NK-92 treated with Interleukin-12 subunit alpha and Interleukin-12 subunit beta, amount 100 ng/mL, for 24 hours (cell line): ENCODE measurements around the gene BRS3.

Experiments
- DNase-seq: peaks from one replicate; lab custom pipeline; 2025; lab: John Stamatoyannopoulos, UW

Gene BRS3

GRCh38 chrX:136495043-136495442, 7.3 kb downstream of the BRS3 start:
- no peak for DNase-seq

DNA sequence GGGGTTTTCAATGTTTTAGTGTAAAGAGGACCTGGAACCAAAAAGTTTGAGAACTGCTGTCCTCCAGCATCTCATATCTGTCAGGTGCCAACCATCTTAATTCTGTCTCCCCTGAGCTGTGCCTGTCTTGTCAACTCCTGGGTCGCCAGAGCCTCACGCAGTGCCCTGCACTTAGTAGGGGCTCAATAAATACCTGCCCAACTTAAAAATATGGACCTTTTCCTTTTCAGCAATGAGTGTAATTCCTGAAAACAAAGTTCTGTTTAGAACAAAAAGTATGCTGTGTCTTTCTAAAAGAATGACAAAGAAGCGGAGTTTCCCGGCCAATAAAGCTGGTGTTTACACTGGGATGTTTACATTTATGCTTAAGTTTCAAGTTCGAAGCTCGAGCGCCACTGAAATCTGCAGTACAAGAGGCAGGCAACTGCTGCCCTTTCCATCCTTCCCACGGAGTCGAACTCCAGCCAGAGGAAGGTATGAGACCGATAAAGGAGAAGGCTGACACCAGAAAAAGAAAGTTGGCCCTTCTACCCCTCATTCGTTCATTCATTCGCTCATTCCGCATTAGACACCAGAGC, 8.5 kb downstream of the BRS3 start:
- DNase-seq: no peak

GRCh38 chrX:136496764-136497555, 9.2 kb downstream of the BRS3 start:
- peak; percentile 86 for DNase-seq

DNA sequence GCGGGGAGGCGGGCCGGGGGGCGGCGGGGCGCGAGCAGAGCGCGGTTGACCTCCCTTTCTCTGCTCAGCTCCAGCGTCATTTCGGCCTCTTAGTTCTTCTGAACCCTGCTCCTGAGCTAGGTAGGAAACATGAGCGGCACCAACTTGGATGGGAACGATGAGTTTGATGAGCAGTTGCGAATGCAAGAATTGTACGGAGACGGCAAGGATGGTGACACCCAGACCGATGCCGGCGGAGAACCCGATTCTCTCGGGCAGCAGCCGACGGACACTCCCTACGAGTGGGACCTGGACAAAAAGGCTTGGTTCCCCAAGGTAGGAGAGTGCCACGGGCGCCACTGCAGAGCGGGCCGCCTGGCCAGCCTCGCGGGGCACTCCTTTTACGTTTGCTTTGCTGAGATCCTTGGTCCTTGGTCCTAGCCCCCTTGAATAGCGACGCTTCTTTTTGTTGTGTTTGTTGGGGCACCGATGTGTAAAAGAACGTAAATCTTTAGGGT, 9.9 kb downstream of the BRS3 start, which contains the start of gene HTATSF1:
TSS of gene HTATSF1 (plus strand) at position 37 of the 497 bp plus-strand sequence. CDS start at position 130, 93 bp downstream.
- DNase-seq: peak; percentile 46

DNA sequence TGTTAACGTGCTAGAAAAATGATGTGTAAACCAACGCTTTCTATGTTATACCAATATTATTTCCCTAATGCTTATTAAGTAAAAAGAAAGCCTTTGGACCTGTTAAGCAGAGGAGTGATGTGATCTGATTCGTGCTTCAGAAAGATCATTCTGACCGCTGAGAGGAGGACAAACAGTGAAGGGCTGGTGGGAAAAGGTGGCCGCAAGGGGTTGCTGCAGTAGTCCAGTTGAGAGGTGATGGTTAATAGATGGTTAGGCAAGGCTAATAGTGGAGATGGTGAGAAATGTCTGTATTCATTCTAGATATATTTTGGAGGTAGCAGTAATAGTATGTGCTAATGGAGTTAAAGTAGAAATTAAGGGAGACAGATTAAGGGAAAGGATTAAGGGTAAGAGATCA, 31.3 kb downstream of the BRS3 start:
- DNase-seq: no peak

DNA sequence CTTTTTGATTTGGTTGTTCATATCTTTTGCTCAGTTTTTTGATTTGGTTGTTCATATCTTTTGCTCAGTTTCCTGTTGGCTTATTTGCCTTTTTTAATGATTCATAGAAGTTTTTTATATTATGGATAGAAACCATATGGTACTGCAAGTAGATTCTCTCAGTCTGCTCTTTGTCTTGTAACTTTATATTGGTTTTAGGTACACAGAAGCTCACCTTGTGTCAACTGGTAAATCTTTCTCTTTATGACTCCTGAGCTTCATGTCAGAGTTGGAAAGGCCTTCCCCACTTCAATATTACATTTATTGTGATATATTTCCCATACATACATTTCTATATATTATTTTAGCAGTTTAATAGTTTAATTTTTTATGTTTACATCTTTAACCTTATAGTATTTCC, 36.0 kb downstream of the BRS3 start:
- no peak for DNase-seq

DNA sequence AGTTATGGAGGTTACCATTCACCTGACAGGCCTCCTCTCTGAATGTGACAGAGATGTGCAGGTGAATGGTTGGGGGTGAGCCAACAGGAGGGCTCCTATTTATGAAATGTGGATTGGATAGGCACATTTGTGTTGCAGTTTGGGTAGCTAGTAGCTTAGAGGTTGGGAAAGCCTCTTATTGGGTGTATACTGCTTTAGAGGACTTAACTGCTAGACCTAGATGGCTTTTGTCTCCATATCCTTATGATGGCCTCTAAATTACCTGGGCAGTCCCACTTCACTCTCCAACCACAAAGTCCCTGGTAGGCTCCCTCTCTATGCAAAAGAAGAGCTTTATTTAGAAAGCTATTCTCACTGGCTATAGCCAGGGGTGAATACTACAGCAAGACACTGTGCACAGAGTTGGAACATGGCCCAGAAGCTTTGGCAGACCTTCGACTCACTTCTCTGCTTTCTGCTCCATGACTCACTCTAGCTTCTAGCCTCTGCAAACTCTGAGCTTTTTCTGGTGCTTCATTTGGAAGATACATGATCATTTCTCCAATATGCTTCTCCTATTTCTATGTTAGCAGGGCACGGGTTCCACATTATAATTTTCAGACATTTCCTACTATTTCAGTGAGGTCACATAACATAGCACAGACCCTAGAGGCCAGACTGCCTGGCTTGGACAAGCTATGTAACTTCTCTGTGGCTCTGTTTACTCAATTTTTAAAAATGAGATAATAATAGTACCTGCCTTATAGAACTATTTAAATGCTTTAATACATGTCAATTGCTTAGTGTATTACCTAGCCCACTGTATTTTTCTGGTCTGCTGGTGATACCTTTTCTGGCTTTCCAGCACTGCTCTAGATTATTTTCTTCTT, 38.2 kb downstream of the BRS3 start:
- DNase-seq: no peak

GRCh38 chrX:136528645-136529315, 41.0 kb downstream of the BRS3 start:
- DNase-seq: no peak

DNA sequence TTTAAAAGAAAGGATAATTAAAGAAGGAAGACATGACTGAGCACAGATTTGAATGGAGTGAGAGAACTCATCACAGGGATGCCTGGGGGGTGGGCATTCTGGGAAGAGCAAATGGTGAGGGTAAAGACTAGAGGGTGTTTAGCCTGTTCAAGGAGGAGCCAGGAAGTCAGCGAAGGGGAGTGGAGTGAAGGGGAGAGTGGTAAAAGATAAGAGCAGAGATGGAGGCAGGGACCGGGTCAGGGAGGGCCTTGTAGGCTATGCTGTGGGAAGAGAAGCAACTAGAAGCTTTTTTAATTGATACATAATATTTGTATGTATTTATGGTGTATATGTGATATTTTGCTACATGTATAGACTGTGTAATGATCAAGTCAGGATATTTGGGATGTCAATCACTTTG, 42.0 kb downstream of the BRS3 start:
- no peak for DNase-seq

DNA sequence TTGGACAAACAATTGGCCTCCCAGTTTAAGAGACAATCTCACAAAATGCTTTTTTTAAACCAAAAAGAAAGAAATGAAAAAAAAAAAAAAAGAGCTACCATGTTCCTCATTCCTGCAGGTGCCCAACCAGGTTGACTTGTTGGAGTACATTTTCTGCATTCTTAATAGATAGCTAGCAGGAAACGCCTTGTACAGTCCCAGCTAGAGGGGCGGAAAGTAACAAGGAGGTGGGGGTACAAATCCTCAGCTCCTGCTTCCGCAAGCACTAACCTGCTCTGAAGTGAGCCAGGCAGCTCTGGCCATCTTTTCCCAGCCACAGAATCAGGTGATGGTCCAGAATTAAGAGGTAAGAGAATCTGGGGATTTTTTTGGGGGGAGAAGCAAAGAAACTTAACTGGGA, 44.2 kb downstream of the BRS3 start, which contains the start of gene VGLL1:
TSS of gene VGLL1 (plus strand) at position 265 of the 400 bp plus-strand sequence. CDS start 3,806 bp downstream, outside the sequence.
- DNase-seq: no peak

GRCh38 chrX:136534131-136534530, 46.4 kb downstream of the BRS3 start:
- no peak for DNase-seq

- DNase-seq: no peak
Observed at GRCh38 chrX:136538811-136539210, 51.1 kb downstream of the BRS3 start.

DNA sequence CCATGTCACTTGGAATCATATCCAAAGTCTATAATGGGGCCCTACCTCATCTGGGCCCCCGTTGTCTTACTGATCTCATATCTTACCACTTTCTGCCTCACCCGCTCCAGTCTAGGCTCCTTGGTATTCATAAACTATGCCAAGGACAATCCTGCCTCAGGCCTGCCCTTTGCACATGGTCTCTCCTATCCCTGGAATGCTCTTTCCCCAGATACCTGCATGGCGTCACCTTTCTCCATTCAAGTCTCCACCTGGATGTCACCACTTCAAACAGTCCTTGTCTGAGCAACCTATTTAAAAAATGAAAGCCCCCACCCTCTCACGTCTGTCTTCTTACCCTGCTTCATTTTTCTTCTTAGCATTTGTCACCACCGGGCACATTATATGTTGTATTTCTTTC, 52.5 kb downstream of the BRS3 start:
- DNase-seq: no peak

DNA sequence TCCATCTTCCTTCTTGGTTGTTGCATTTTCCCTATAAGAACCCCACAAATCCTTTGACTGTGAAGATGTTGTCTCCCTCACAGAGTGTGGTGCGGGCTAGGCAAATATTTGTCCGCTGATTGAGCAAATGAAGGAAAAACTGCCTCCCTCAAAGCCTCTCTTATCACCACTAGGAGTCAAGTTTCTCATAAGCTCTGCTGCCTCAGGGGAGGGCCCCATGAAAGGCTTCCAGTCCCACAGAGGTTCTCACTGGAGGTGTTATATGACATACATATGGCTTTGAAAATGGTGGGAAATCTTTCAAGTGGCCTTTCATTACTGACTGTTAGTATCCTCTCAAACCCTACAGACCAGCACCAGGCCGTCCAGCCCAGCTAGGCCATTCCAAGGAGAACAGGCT, 53.5 kb downstream of the BRS3 start:
- DNase-seq: no peak

DNA sequence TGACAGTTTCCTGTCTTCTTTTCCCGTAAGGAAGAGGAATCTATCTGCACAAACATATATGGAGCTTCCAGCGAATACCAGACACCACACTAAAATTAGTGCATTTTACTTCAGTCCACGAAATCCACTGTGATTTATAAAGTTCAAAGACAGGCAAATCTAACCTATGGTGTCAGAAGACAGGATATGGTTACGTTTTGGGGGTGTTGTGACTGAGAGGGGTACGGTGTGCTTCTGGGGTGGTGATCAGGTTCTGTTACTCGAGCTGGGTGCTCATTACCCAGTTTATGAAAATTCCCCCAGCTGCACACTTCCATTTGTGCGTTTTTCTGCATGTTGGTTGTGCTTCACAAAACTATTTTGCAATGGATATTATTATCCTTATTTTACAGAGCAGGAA, 54.5 kb downstream of the BRS3 start:
- DNase-seq: no peak
